GM13977 (cell line): ENCODE results near the gene DDX25.

Experiments
- DNase-seq: peaks from one replicate; pipeline ENCODE4 v3.0.0; 2012; ENCODE audit warnings: low spot score
- in situ Hi-C: fragments of 300-500 bp; cut with MboI; formaldehyde crosslinking; loops from one replicate; pipeline ENCODE4 v1.12.0; 2022; ENCODE audit warnings: low sequenced_read_pairs, low pct_unique_long_range_greater_than_20kb, mixed read lengths, inconsistent platforms; ENCODE audit not compliant: unreplicated experiment
- TF ChIP-seq, protein P1 (sequence below): IDR thresholded peaks from 2 replicates; pipeline ENCODE4 v1.5.1; 2012; ENCODE audit warnings: mild to moderate bottlenecking, control low read depth; ENCODE audit not compliant: insufficient read depth; ENCODE audit errors: extremely low read depth, missing control alignments

Gene DDX25

DNA sequence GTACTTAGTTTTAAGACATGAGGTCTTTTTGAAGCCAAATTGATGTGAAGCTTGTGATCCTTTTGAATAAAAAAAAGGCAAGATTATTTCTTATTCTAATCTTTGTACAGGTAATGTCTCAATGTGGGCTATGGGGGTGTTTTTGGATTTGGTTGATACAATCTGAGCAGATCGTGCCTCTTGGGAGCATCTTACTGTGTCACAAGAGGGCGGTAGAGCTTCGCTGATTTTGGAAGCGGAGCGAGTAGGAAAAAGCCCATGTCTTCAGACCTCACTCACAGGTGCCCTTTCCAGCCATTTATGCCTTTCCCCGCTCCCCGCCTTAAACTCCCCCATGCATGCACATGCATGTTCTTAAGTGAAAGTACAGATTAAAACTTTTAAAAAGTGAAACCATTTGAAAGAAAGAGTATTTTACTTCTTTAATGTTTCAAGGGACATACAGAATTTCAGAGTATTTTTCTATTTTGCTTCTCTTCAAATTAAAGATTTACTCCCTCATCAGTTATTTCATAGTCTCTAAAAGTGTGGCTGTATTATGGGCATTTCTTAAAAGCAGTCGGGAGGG is 18.8 kb downstream of the DDX25 start:
- DNase-seq: peak; percentile 76
- TF ChIP-seq, protein P1, sequence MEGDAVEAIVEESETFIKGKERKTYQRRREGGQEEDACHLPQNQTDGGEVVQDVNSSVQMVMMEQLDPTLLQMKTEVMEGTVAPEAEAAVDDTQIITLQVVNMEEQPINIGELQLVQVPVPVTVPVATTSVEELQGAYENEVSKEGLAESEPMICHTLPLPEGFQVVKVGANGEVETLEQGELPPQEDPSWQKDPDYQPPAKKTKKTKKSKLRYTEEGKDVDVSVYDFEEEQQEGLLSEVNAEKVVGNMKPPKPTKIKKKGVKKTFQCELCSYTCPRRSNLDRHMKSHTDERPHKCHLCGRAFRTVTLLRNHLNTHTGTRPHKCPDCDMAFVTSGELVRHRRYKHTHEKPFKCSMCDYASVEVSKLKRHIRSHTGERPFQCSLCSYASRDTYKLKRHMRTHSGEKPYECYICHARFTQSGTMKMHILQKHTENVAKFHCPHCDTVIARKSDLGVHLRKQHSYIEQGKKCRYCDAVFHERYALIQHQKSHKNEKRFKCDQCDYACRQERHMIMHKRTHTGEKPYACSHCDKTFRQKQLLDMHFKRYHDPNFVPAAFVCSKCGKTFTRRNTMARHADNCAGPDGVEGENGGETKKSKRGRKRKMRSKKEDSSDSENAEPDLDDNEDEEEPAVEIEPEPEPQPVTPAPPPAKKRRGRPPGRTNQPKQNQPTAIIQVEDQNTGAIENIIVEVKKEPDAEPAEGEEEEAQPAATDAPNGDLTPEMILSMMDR: peak; percentile 84
- in situ Hi-C loops: loop anchor here (5.0 kb wide), 1 partner anchor 269 kb away; no protein-coding TSS in a partner anchor

- TF ChIP-seq, protein P1: no peak
- in situ Hi-C loops: loop anchor here (5.0 kb wide), 1 partner anchor 269 kb away; no protein-coding TSS in a partner anchor
- no peak for DNase-seq
These were observed 19.3 kb downstream of the DDX25 start for GRCh38 chr11:125923633-125924032.

GRCh38 chr11:125924384-125925007 is 20.2 kb downstream of the DDX25 start:
- in situ Hi-C loops: loop anchor here (5.0 kb wide), 1 partner anchor 268 kb away; no protein-coding TSS in a partner anchor
- DNase-seq: no peak
- TF ChIP-seq, protein P1: no peak

DNA sequence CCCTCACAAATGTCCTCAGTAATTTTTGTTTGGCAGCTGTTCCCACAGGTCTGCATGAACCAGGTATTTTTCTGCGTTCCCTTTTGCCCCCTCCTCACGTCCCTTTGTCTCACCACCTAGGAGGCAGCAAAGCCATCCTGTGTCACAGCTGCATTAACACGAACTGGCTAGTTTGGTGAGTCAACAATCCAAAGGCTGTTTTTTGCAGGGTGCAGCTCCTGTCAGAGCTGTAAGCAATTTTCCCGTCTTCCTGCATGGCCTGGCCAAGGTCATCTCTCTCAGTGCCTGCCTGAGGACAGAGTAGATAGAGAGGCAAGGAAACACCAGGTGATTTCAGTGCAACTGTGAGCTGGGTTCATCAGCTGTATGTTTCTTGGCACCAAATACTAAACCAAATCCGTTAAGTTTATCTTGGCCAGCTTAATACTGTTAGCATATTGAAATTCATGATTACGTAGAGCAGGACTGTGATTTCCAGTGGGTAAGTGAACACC is 21.0 kb downstream of the DDX25 start:
- TF ChIP-seq, protein P1: no peak
- no peak for DNase-seq
- in situ Hi-C loops: no loop called here

- TF ChIP-seq, protein P1: no peak
- in situ Hi-C loops: no loop called here
- DNase-seq: no peak
These were observed 21.5 kb downstream of the DDX25 start for GRCh38 chr11:125925804-125926203.

DNA sequence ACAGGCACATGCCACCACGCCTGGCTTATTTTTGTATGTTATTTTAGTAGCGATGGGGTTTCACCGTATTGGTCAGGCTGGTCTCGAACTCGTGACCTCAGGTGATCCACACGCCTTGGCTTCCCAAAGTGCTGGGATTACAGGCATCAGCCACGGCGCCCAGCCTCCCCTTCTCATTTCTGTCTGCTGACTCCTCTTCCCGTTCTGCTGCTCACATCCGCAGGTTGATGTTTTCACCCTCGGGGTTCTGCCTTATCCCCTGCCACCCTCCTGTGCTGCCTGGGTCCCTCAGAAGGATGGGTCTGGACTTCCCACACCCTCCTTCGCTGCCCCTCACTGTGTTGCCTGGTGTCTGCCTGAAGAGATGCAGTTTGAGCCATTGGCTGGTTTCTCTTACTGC is 22.4 kb downstream of the DDX25 start:
- DNase-seq: no peak
- in situ Hi-C loops: no loop called here
- TF ChIP-seq, protein P1: no peak
